Activated naive CD8-positive, alpha-beta T cell treated with anti-CD3 and anti-CD28 coated beads for 36 hours (primary cell): Measurements from ENCODE around the gene ZDHHC17. TPM values are rescaled to one million over a fixed set of nuclear protein-coding genes. Genes with fewer than 3 reads are reported as not detected.
"Not testable (repeated sequence)": the region's sequence is repeated elsewhere in the genome, so short reads cannot be mapped to it uniquely, and the experiment has no call there.

Experiments used
- DNase-seq: peaks from one replicate; pipeline ENCODE4 v3.0.0; 2021
- H3K27ac Mint-ChIP-seq: one replicate; pipeline ENCODE4 v1.8.0; 2022; ENCODE audit warnings: mild to moderate bottlenecking, moderate library complexity, mixed read lengths
- H3K27me3 Mint-ChIP-seq: one replicate; pipeline ENCODE4 v1.8.0; 2022; ENCODE audit warnings: mild to moderate bottlenecking, mixed read lengths
- H3K36me3 Mint-ChIP-seq: one replicate; pipeline ENCODE4 v1.8.0; 2021; ENCODE audit warnings: mild to moderate bottlenecking, mixed read lengths
- H3K4me1 Mint-ChIP-seq: one replicate; pipeline ENCODE4 v1.8.0; 2021; ENCODE audit warnings: mixed read lengths
- H3K4me3 Mint-ChIP-seq: one replicate; pipeline ENCODE4 v1.8.0; 2022; ENCODE audit warnings: mild to moderate bottlenecking, moderate library complexity, mixed read lengths
- H3K9me3 Mint-ChIP-seq: one replicate; pipeline ENCODE4 v1.8.0; 2022; ENCODE audit warnings: mixed read lengths
- total RNA-seq, 2 experiments: library from RNA; stranded (reverse); gene quantifications; one replicate each; pipeline ENCODE4 v1.2.3, GENCODE V29; 2021

The ZDHHC17 gene
- total RNA-seq, 2 experiments from 2014 or later = 17.2 to 19.2 TPM

DNA sequence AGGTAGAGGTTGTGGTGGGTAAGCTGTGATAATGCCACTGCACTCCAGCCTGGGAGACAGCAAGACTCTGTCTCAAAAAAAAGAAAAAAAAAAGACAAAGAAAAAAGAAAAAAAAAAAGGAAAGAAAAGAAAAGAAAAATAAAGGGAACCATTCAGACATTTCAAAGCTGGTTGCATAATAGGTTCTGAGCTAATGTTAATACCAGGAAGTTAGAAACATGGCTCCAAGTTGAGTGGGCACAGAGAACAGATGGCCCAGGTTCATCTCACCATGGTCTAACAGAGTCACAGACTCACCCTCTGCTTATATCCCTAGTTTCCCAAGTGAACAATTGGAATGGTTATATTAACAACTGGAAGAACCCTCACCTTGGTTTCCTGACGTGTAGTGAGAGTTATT lies 17.4 kb upstream of the ZDHHC17 start:
- Mint-ChIP-seq H3K9me3 (no peaks in the 10 kb centered on the region), H3K36me3 (no peaks in the 10 kb centered on the region), H3K4me1 (no peaks in the 10 kb centered on the region), H3K27me3 (no peaks in the 10 kb centered on the region), H3K4me3 (no peak overlapping the region), H3K27ac (no peak overlapping the region)
- no peak for DNase-seq

DNA sequence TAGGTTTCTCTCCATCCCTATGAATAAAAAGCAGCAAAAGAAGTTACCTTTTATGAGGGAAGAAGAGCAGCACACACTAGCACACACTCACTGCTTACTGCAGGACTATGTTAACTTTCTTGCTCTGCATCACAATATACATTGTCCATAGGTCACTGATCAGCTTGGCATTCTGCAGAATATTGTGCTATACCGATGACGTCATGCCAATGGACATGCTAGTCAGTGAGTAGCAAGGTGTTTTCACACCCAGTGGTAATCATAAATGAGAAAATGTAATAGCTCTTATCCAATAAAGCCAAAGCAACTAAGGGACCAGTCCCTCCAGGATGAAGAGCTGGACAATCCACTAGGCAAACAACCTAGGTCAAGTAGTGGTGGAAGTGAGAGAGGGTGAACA lies 16.7 kb upstream of the ZDHHC17 start:
- no peaks in the 10 kb centered on the region for H3K4me1 Mint-ChIP-seq
- no peaks in the 10 kb centered on the region for H3K27me3 Mint-ChIP-seq
- H3K27ac Mint-ChIP-seq = no peak overlapping the region
- no peak for DNase-seq
- no peaks in the 10 kb centered on the region for H3K36me3 Mint-ChIP-seq
- no peaks in the 10 kb centered on the region for H3K9me3 Mint-ChIP-seq
- no peak overlapping the region for H3K4me3 Mint-ChIP-seq

DNA sequence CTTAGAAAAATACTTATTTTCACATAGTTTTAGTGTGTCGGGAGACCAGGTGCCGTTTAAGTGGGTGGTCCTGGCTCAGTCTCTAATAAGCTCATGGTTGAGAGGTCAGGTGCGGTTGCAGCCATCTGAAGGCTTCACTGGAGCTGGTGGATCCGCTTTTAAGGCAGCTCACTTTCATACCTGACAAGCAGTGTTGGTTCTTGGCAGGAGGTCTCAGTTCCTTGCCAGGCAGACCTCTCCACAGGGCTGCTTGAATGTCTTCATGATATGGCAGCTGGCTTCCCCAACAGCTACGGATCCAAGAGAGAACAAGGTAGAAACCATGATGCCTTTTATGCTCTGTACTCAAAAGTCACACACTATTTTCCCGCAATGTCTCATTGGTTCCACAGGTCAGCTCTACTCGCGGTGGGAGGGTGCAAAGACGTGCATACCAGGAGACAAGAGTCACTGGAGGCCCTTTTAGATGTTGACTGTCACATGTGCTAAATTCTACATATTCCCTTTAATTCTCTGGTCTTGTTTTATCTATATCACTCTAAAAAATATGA lies 8.0 kb upstream of the ZDHHC17 start:
- no peak for DNase-seq
- Mint-ChIP-seq H3K36me3 (peaks cover 1% of the 10 kb centered on the region), H3K4me3 (no peak overlapping the region), H3K9me3 (no peaks in the 10 kb centered on the region), H3K4me1 (peaks cover 3% of the 10 kb centered on the region), H3K27me3 (no peaks in the 10 kb centered on the region), H3K27ac (no peak overlapping the region)

DNA sequence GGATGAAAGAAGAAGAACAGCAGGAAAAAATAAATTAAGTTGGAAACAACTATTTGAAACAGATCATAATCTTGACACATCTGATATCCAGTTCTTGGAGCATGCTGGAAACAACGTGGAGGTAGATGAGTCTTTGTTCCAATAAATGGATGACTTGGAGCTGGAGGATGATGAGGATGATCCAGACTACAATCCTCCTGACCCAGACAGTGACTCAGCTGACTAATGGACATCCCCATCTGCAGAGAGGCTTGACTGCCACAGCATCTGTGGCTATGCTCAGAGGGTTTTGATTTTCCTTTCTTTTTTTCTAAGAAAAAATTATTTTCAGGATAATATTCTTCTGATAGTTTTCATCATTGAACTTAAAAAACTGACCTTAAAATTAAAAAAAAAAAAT lies 6.2 kb upstream of the ZDHHC17 start:
- DNase-seq = no peak
- no peaks in the 10 kb centered on the region for H3K9me3 Mint-ChIP-seq
- no peak overlapping the region for H3K4me3 Mint-ChIP-seq
- H3K27ac Mint-ChIP-seq = no peak overlapping the region
- H3K36me3 Mint-ChIP-seq = peaks cover 1% of the 10 kb centered on the region
- H3K27me3 Mint-ChIP-seq = no peaks in the 10 kb centered on the region
- peaks cover under 1% of the 10 kb centered on the region for H3K4me1 Mint-ChIP-seq

DNA sequence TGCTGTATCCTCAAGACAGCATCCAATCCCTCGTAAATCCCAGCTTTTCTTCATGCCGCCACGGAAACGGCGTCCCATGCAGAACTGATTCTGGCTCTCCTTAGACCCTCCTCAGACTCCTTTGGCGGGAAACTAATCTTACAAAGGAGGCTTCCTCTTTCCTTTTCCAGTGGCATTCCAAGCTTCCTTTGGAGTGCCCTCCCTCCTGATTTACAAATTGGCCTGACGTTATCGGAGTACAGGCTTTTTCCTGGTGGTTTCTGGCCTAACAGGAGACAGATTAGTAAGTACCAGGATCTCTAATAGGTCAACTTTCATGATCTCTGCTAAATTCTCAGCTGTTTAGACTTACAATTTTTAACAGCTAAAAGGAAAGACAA lies 1.3 kb upstream of the ZDHHC17 start:
- Mint-ChIP-seq H3K9me3 (no peaks in the 10 kb centered on the region), H3K36me3 (peaks cover 5% of the 10 kb centered on the region), H3K27me3 (no peaks in the 10 kb centered on the region), H3K4me3 (peak overlapping the region; percentile 98), H3K27ac (peak overlapping the region; percentile 52), H3K4me1 (peaks cover 25% of the 10 kb centered on the region)
- DNase-seq = no peak

GRCh38 chr12:76764856-76765255 lies 941 bp downstream of the ZDHHC17 start:
- DNase-seq = no peak
- Mint-ChIP-seq H3K36me3 (peaks cover 4% of the 10 kb centered on the region), H3K27ac (peak overlapping the region; percentile 93), H3K27me3 (no peaks in the 10 kb centered on the region), H3K4me1 (peaks cover 34% of the 10 kb centered on the region), H3K4me3 (peak overlapping the region; percentile 98), H3K9me3 (no peaks in the 10 kb centered on the region)

- Mint-ChIP-seq H3K27me3 (no peaks in the 10 kb centered on the region), H3K4me3 (peak overlapping the region; percentile 98), H3K36me3 (peaks cover 4% of the 10 kb centered on the region), H3K9me3 (no peaks in the 10 kb centered on the region), H3K4me1 (peaks cover 39% of the 10 kb centered on the region), H3K27ac (peak overlapping the region; percentile 34)
- no peak for DNase-seq
These were observed 1.7 kb downstream of the ZDHHC17 start for GRCh38 chr12:76765598-76765997.

- Mint-ChIP-seq H3K4me1 (peaks cover 39% of the 10 kb centered on the region), H3K27ac (no peak overlapping the region), H3K27me3 (no peaks in the 10 kb centered on the region), H3K4me3 (no peak overlapping the region), H3K36me3 (peaks cover 4% of the 10 kb centered on the region), H3K9me3 (no peaks in the 10 kb centered on the region)
- no peak for DNase-seq
These were observed 2.2 kb downstream of the ZDHHC17 start for GRCh38 chr12:76766161-76766560.

- Mint-ChIP-seq H3K27ac (no peak overlapping the region), H3K27me3 (no peaks in the 10 kb centered on the region), H3K4me1 (peaks cover 50% of the 10 kb centered on the region), H3K36me3 (peaks cover 8% of the 10 kb centered on the region), H3K4me3 (no peak overlapping the region), H3K9me3 (no peaks in the 10 kb centered on the region)
- no peak for DNase-seq
These were observed 4.7 kb downstream of the ZDHHC17 start for GRCh38 chr12:76768576-76768975.

GRCh38 chr12:76777765-76778216 lies 13.9 kb downstream of the ZDHHC17 start:
- no peak for DNase-seq
- Mint-ChIP-seq H3K4me3 (peak overlapping the region; percentile 22), H3K9me3 (peaks cover 8% of the 10 kb centered on the region), H3K27me3 (no peaks in the 10 kb centered on the region), H3K27ac (peak overlapping the region; percentile 12), H3K36me3 (peaks cover 39% of the 10 kb centered on the region), H3K4me1 (peaks cover 58% of the 10 kb centered on the region)

DNA sequence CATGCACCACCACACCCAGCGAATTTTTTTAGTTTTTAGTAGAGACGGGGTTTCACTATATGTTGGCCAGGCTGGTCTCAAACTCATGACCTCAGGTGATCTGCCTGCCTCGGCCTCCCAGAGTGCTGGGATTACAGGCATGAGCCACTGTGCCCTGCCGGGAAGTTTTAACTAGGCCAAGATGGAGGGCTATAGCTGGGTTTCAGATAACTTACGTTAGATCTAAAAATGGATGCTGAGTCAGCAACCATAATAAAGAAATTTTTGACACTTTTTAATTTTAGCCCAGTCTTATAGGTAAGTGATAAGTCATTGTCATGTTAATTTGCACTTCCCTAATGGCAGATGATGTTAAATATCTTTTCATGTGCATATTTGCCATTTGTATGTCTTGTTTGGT lies 14.4 kb downstream of the ZDHHC17 start:
- Mint-ChIP-seq H3K4me3 (no peak overlapping the region), H3K9me3 (peaks cover 8% of the 10 kb centered on the region), H3K4me1 (peaks cover 60% of the 10 kb centered on the region), H3K27me3 (no peaks in the 10 kb centered on the region), H3K36me3 (peaks cover 40% of the 10 kb centered on the region), H3K27ac (no peak overlapping the region)
- no peak for DNase-seq

DNA sequence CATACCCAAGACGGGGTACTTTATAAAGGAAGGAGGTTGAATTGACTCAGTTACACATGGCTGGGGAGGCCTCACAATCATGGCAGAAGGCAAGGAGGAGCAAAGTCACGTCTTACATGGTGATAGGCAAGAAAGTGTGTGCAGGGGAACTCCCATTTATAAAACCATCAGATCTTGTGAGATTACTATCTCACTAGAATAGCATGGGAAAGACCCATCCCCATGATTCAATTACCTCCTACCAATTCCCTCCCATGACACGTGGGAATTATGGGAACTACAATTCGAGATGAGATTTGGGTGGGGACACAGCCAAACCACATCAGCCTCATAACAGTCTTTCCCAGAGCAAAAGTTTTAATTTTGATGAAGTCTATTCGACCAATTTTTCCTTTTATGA lies 15.4 kb downstream of the ZDHHC17 start:
- not testable (repeated sequence) for H3K9me3 Mint-ChIP-seq, DNase-seq, H3K4me3 Mint-ChIP-seq, H3K27me3 Mint-ChIP-seq, H3K27ac Mint-ChIP-seq
- Mint-ChIP-seq H3K36me3 (peaks cover 47% of the 10 kb centered on the region), H3K4me1 (peaks cover 60% of the 10 kb centered on the region)

- peaks cover 53% of the 10 kb centered on the region for H3K36me3 Mint-ChIP-seq
- H3K27me3 Mint-ChIP-seq = no peaks in the 10 kb centered on the region
- peaks cover 12% of the 10 kb centered on the region for H3K9me3 Mint-ChIP-seq
- no peak overlapping the region for H3K27ac Mint-ChIP-seq
- peaks cover 56% of the 10 kb centered on the region for H3K4me1 Mint-ChIP-seq
- H3K4me3 Mint-ChIP-seq = no peak overlapping the region
- DNase-seq = no peak
These were observed 17.4 kb downstream of the ZDHHC17 start for GRCh38 chr12:76781321-76781720.

DNA sequence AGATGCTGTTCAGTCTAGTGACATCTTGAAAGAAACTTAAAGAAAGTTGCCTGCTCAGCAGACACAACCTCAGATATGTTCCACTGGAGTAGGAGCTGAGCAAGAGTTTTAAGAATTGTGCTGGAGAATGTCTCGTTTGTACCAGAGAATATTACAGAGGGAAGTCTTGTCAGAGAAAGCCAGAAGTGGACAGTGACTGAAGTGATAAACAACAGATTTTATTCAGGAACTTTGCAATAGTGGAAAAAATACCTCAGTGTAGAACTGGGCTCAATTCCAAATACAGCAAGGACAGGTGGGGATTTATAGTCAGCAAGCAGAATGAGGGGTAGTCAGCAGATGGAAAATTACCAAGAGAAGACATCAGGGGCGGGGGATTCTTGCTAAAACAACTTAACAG lies 18.6 kb downstream of the ZDHHC17 start:
- Mint-ChIP-seq H3K9me3 (peaks cover 17% of the 10 kb centered on the region), H3K4me1 (peaks cover 50% of the 10 kb centered on the region), H3K27ac (peak overlapping the region; percentile 47), H3K27me3 (no peaks in the 10 kb centered on the region), H3K36me3 (peaks cover 59% of the 10 kb centered on the region), H3K4me3 (no peak overlapping the region)
- no peak for DNase-seq

GRCh38 chr12:76784600-76785051 lies 20.7 kb downstream of the ZDHHC17 start:
- H3K36me3 Mint-ChIP-seq = peaks cover 46% of the 10 kb centered on the region
- peaks cover 42% of the 10 kb centered on the region for H3K4me1 Mint-ChIP-seq
- no peak overlapping the region for H3K4me3 Mint-ChIP-seq
- no peaks in the 10 kb centered on the region for H3K27me3 Mint-ChIP-seq
- no peak overlapping the region for H3K27ac Mint-ChIP-seq
- DNase-seq = no peak
- peaks cover 12% of the 10 kb centered on the region for H3K9me3 Mint-ChIP-seq

DNA sequence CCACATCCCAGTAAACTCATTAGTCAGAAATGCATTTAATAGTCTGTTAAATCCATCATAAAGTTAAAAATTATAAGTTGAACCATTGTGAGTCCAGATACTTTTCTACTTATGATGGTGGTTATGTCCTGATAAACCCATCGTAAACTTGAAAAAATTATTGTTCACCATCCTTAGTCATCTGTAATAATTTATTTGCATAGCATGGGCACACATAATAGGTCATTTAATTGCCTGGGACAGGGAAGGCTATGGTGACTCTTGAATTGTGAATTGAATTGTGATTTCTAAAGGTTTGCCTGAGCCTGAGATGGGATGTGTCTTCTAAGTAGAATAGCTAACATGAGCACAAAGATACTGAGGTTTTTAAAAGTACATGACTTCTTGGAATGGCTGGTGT lies 21.5 kb downstream of the ZDHHC17 start:
- Mint-ChIP-seq H3K9me3 (peaks cover 9% of the 10 kb centered on the region), H3K4me1 (peaks cover 40% of the 10 kb centered on the region), H3K27ac (no peak overlapping the region), H3K36me3 (peaks cover 39% of the 10 kb centered on the region), H3K27me3 (no peaks in the 10 kb centered on the region), H3K4me3 (no peak overlapping the region)
- DNase-seq = no peak
